ENCODE results near the gene PPFIBP2.
A peak's percentile ranks its signal among the peaks of the same experiment; 100 is the strongest.

Gene PPFIBP2

GRCh38 chr11:7671347-7672215 is 157.8 kb downstream of the PPFIBP2 start:
- DNase-seq, result no peak

GRCh38 chr11:7672276-7672959 is 158.6 kb downstream of the PPFIBP2 start:
- no peak for DNase-seq

GRCh38 chr11:7672960-7673723 is 159.3 kb downstream of the PPFIBP2 start, which contains the start of gene CYB5R2:
CYB5R2 (minus strand) TSS chr11:7673500; CDS start chr11:7672825, 675 bp downstream.
- DNase-seq, result no peak

- DNase-seq, result no peak
Measured at GRCh38 chr11:7673724-7674434, 160.1 kb downstream of the PPFIBP2 start.

GRCh38 chr11:7675631-7676030 is 161.8 kb downstream of the PPFIBP2 start:
- no peak for DNase-seq

GRCh38 chr11:7677071-7677470 is 163.3 kb downstream of the PPFIBP2 start:
- DNase-seq, result no peak

GRCh38 chr11:7677796-7678201 is 164.0 kb downstream of the PPFIBP2 start:
- DNase-seq, result no peak

GRCh38 chr11:7683571-7683970 is 169.8 kb downstream of the PPFIBP2 start:
- DNase-seq, result no peak

GRCh38 chr11:7686761-7687160 is 173.0 kb downstream of the PPFIBP2 start:
- DNase-seq, result no peak

- no peak for DNase-seq
Measured at GRCh38 chr11:7687386-7687785, 173.6 kb downstream of the PPFIBP2 start.

GRCh38 chr11:7688238-7688826 is 174.5 kb downstream of the PPFIBP2 start:
- peak; percentile 33 to 66 for DNase-seq

- DNase-seq, result no peak
Measured at GRCh38 chr11:7689239-7689638, 175.4 kb downstream of the PPFIBP2 start.

GRCh38 chr11:7690648-7691047 is 176.8 kb downstream of the PPFIBP2 start:
- DNase-seq, result no peak

GRCh38 chr11:7691759-7692350 is 178.1 kb downstream of the PPFIBP2 start:
- DNase-seq, result no peak

- no peak for DNase-seq
Measured at GRCh38 chr11:7692426-7692825, 178.6 kb downstream of the PPFIBP2 start.

GRCh38 chr11:7694235-7694634 is 180.4 kb downstream of the PPFIBP2 start:
- no peak for DNase-seq

GRCh38 chr11:7696424-7696823 is 182.6 kb downstream of the PPFIBP2 start:
- DNase-seq, result no peak
